Dermis microvascular lymphatic vessel endothelial cell (primary cell): Measurements from ENCODE around the gene PTPRA. TPM values are rescaled to one million over a fixed set of nuclear protein-coding genes. Genes with fewer than 3 reads are reported as not detected.
"Not testable (repeated sequence)": the region's sequence is repeated elsewhere in the genome, so short reads cannot be mapped to it uniquely, and the experiment has no call there.

Source experiments
- DNase-seq, 2 donors: peaks; one replicate each; pipeline versions ENCODE4 v3.0.0 to v3.0.0-alpha.2; 2010; ENCODE audit warnings: low read depth in 2 of 2
- total RNA-seq: library from RNA; depleted of rRNA; stranded (reverse); fragments of >200 nt; gene quantifications from 2 replicates; pipeline ENCODE4 v1.2.1, GENCODE V29; 2014

PTPRA gene
- total RNA-seq, 1 donor from 2014 or later = 18.7 TPM

GRCh38 chr20:2888224-2888955, 15.1 kb downstream of the PTPRA start:
- no peak for DNase-seq

DNA sequence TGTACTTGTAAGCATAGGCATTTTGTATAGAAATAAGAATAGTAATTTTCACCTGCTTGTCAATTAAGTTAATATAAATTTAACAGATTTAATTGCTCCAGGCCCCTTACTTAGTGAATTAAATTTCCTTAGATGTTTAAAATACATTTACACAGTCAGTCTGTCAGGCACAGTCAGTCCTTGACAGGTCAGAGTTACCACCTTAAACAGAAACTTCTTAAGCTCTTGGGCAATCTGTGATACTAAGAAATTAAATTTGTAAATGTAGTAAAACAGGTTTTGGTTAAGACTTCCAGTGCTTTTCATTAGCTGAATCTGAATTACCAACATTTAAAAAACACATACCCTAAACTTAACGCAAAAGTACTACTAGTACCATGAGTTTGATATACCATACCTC, 15.9 kb downstream of the PTPRA start:
- no peak for DNase-seq

- DNase-seq = no peak
Observed at GRCh38 chr20:2889797-2890196, 16.5 kb downstream of the PTPRA start.

- peak in 1 of 2 donors; percentile 69 for DNase-seq
Observed at GRCh38 chr20:2890742-2891141, 17.5 kb downstream of the PTPRA start.

- no peak for DNase-seq
Observed at GRCh38 chr20:2891343-2891742, 18.1 kb downstream of the PTPRA start.

DNA sequence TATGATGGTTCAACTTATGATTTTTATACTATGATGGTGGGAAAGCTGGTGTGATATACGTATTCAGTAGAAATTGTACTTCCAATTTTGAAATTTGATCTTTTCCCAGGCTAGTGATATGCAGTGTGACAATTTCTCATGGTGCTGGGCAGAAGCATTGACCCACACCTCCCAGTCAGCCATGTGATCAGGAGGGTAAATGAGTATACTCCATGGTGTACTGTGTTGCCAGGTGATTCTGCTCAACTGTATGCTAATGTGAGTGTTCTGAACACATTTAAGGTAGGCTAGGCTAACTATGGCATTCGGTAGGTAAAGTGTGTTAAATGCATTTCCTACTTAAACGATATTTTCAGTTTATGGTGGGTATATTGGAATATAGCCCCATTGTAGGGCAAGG, 19.1 kb downstream of the PTPRA start:
- DNase-seq = no peak

DNA sequence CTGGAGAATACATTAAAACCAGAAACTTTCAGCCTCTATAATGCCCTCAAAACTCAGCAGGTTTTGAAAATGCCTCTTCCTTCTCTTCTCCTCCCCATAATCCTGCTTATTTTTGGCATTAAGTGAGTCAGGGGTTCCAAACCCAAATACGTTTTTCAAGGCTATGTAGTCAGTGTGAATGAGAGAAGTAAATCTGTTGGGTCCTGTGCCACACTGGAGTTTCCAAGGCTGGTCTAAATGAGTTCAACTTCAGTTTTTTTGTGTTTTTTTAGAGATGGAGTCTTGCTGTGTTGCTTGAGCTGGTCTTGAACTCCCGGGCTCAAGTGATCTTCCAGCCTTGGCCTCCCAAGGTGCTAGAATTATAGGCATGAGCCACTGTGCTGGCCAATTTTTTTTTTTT, 20.9 kb downstream of the PTPRA start:
- no peak for DNase-seq

DNA sequence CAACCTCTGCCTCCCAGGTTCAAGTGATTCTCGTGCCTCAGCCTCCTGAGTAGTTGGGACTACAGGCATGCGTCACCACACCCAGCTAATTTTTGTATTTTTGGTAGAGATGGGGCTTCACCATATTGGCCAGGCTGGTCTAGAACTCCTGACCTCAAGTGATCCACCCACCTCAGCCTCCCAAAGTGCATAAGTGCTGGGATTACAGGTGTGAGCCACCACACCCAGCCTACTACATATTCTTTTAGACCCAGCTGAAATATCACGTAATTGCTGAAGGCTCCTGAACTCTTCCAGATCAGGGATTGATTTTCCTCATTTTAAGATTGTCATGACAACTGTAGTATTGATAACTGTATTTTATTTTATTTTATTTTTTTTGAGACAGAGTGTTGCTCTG, 21.9 kb downstream of the PTPRA start:
- not testable (repeated sequence) for DNase-seq

- no peak for DNase-seq
Observed at GRCh38 chr20:2899243-2899642, 26.0 kb downstream of the PTPRA start.

- peak; percentile 39 to 51 for DNase-seq
Observed at GRCh38 chr20:2900845-2901592, 27.7 kb downstream of the PTPRA start.

DNA sequence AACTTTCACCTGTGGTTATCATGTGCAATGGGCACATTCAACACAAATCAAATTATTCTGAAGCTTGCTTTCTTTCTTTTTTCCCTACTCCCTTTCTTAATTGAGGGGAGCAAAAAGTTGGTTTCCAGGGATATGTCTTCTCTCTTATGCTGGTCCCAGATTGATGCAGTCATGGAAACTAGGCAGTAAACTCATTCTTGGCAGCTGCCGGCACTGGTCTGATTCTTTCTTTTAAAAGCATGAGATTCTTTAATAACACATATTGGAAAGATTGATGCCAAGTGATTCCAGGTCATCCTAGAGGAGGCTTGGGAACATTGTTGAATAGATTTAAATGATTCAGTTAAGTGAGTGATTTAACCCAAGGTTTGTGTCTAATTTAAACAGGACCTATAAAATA, 29.0 kb downstream of the PTPRA start:
- DNase-seq = no peak

GRCh38 chr20:2902818-2903217, 29.5 kb downstream of the PTPRA start:
- DNase-seq = no peak

DNA sequence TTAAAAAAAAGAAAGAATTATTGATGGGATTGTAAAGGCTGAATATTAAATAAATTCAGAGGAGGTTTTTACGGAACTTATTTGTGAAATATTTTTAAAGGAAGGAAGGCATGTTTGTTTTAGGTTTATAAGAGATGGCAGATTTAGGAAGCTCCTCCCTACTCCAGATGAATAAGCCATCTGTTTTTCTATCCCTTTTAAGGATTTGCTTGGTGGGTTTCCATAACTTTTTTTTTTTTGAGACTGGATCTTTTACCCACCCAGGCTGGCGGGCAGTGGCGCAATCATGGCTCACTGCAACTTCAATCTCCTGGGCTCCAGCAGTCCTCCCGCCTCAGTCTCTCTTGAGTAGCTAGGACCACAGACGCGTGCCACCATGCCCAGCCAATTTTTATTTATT, 30.4 kb downstream of the PTPRA start:
- DNase-seq = no peak

- no peak for DNase-seq
Observed at GRCh38 chr20:2907519-2907918, 34.2 kb downstream of the PTPRA start.

GRCh38 chr20:2909953-2910352, 36.7 kb downstream of the PTPRA start:
- no peak for DNase-seq

DNA sequence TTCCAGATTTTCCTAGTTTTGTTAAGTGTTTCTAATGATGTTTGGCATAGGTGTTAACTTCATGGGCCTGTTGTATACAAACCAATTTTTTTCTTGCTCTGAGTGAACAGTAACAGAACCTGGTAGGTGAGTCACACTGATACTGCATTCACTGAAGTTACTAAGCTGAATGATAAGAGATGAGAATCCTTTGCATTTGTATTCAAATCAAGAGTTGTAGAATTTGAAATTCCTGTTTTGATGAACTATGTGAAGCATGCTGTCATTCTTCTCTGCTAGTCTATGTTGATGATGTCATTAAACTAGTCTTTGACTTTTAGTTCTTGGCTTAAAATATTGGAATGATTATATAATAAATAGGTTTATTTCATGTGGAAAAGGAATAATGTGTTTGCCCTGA, 37.9 kb downstream of the PTPRA start:
- no peak for DNase-seq

GRCh38 chr20:2914160-2914559, 40.9 kb downstream of the PTPRA start:
- DNase-seq = peak; percentile 7 to 49

DNA sequence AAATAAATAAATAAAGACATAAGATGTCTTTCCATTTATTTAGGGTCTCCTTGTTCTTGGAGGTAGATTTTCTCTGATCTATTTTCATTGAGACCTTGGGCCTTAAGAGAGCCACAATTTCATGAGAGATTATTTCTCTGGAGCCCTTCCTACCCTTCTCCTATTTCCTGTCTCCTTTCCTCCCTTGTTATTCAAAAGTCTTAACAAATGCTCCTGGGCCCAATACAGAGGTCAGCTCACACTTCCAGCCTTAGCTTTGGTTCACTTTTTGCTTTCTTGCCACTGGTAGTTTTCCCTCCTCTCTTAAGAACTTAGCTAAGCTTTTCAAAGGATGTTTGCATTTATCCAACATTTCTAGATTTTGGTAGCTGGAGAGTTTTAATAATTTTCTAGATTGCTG, 44.0 kb downstream of the PTPRA start:
- DNase-seq = no peak

GRCh38 chr20:2918096-2919049, 45.1 kb downstream of the PTPRA start:
- peak; percentile 11 to 28 for DNase-seq

DNA sequence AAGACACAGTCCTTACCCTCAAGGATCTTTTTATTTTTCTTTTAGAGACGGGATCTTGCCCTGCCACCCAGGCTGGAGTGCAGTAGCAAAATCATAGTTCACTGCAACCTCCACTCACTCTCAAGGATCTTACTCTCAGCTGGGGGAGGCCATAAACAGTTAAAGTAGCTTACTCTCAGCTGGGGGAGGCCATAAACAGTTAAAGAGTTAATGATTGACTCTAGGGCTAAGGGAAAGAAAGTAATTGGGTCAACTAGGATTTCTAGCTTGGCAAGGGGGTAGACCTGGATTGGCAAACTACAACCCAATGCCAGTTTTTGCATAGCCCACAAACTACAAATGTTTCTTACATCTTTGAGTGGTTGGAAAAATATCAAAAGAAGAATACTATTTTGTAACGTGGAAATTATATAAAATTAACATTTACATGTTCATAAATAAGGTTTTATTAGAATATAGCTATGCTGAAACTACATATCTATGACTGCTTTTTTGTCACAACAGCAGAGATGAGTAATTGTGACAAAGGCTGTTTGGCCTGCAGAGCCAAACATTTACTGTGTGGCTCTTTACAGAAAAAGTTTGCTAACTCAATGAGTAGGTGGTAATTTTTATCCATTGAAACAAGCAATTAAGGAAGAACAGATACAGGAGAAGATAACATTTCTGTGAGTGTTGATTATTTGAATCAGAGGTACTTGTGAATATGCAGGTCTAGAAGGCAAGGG, 46.4 kb downstream of the PTPRA start:
- DNase-seq = no peak

- DNase-seq = no peak
Observed at GRCh38 chr20:2920473-2920872, 47.2 kb downstream of the PTPRA start.
